C4-2B (cell line): Measurements from ENCODE around the gene MGST2.
A peak's percentile ranks its signal among the peaks of the same experiment; 100 is the strongest.

ENCODE experiments used
- H3K27ac ChIP-seq: fragments of 450-650 bp; 2 replicates; pipeline ENCODE4 v1.5.1; 2017
- CTCF ChIP-seq: fragments of 450-650 bp; conservative IDR thresholded peaks from 2 replicates; pipeline ENCODE4 v1.5.1; 2017; ENCODE audit warnings: mild to moderate bottlenecking
- ZFX ChIP-seq: fragments of 450-650 bp; IDR thresholded peaks from 2 replicates; pipeline ENCODE4 v1.6.1; 2017

The MGST2 gene

GRCh38 chr4:139725236-139725635, 59.6 kb downstream of the MGST2 start:
- no peak overlapping the region for H3K27ac ChIP-seq
- TF ChIP-seq CTCF: no peak
- no peak for TF ChIP-seq ZFX

GRCh38 chr4:139726615-139727014, 61.0 kb downstream of the MGST2 start:
- TF ChIP-seq ZFX (no peak), CTCF (no peak)
- no peak overlapping the region for H3K27ac ChIP-seq

GRCh38 chr4:139728146-139728545, 62.5 kb downstream of the MGST2 start:
- TF ChIP-seq CTCF: no peak
- no peak for TF ChIP-seq ZFX

GRCh38 chr4:139728840-139729239, 63.2 kb downstream of the MGST2 start:
- no peak overlapping the region for H3K27ac ChIP-seq
- TF ChIP-seq CTCF (no peak), ZFX (no peak)

More at GRCh38 chr4:139728146-139728545, 62.5 kb downstream of the MGST2 start:
- H3K27ac ChIP-seq: no peak overlapping the region

GRCh38 chr4:139732991-139733570, 67.5 kb downstream of the MGST2 start:
- H3K27ac ChIP-seq: no peak overlapping the region
- TF ChIP-seq CTCF: no peak
- no peak for TF ChIP-seq ZFX

GRCh38 chr4:139734201-139734874, 68.7 kb downstream of the MGST2 start:
- TF ChIP-seq ZFX: no peak
- TF ChIP-seq CTCF: no peak
- H3K27ac ChIP-seq: peak overlapping the region; percentile 35; the same call in 1 of the 2 replicates

GRCh38 chr4:139734875-139735380, 69.3 kb downstream of the MGST2 start:
- TF ChIP-seq CTCF: peak; percentile 88
- no peak for TF ChIP-seq ZFX
- H3K27ac ChIP-seq: peak overlapping the region; percentile 35
